GM21447 (cell line): Measurements from ENCODE around the gene THTPA.
A peak's percentile ranks its signal among the peaks of the same experiment; 100 is the strongest.

Source experiments
- ATAC-seq: cut with Tn5 transposase; IDR thresholded peaks from one replicate; pipeline ENCODE4 v1.9.1; 2021; ENCODE audit not compliant: unreplicated experiment

Gene THTPA, protein sequence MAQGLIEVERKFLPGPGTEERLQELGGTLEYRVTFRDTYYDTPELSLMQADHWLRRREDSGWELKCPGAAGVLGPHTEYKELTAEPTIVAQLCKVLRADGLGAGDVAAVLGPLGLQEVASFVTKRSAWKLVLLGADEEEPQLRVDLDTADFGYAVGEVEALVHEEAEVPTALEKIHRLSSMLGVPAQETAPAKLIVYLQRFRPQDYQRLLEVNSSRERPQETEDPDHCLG

DNA sequence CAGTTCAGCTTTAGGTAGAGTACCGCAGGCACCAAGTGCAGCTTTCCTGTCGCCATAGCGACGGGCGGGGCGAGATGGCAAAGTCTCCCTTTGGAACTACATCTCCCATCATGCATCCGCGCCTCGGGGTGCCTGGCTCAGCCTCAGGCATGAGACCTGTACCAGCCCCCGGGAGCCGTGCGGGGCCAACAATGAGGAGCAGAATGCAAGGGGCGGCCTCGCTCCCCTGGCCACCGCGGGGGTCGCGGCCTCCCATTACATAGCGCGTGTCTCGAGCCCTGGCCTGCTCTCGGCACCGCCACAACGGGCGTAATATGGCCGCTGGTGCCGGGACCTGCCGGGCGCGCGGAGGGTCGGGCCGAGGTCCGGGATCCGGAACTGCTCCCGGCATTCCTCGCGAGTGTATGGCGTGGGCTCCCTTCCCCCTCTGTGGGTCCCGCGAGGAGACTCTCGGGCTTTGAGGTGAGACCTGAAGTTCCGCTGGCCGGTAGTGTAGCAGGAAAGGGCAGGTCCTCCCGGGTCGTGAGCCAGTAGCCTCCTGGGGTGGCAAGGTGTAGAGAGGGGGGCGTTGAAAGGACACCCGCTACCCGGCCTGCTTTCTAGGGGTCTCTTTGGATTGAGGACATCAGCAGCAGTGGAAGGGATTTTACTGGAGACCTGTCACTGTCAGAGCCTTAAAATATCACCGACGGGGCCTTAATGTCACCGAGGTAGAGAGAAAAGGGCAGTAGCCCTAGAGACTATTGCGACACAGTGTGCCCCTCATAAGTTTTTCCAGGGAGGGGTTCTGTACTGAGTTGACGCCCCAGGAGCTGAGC, at the start of gene THTPA:
TSS of gene THTPA (plus strand) at position 390 of the 818 bp plus-strand sequence. CDS start 487 bp downstream, outside the sequence.
- ATAC-seq = peak; percentile 74

DNA sequence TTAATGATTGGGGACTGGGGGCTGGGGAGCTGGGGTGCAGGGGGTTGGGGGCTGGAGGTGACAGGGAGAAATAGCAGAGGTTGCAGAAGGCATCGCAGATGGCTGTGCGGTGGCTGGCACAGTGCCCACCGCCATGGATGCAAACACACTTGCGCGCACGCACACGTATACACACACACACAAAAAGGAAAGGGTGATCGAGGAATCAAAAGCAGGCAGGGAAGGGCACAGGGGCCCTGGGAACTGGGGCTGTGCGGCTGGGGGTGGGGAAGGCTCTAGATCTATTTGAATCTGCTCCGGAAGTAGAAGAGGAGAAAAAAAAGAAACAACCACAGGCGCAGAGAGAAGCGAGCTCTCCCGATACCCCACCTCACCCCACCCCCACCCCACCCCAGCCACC, 43.9 kb upstream of the THTPA start:
- ATAC-seq = no peak

DNA sequence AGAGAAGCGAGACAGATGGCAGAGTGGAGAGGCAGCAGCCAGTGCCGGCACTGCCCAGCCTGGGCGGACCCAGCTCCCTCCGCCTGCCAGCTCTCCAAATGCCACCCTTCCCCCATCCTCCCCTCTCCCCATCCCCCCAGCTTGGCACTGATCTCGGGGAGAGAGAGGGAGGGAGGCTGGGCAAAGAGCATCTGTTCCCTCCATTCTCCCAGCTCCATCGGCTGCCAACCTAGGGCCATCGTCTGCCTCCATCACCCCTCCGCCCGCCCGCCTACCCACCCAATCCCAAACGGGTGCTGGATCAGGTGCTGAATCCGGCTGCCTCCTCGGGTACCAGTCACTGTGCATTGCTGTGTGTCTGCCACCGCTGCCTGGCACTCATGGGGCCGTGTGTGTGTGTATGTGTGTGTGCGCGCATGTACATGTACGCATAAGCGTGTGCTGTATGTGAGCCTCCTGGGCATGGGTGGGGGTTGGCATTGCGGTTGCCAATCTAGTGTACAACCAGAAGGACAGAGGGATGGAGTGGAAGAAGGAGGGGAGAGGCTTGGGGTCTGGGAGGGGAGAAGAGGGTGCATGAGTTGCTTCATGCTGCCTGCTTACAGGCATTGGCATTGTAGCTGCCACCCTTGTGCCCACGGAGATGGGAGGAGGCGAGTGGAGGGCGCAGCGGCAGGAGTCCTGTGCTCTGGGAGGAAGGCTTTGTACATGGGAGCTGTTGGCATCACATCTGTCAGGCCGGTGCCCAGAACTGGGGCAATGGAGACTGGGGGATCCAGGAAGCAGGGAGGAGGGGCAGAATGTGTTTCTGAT, 42.9 kb upstream of the THTPA start:
- ATAC-seq = no peak

DNA sequence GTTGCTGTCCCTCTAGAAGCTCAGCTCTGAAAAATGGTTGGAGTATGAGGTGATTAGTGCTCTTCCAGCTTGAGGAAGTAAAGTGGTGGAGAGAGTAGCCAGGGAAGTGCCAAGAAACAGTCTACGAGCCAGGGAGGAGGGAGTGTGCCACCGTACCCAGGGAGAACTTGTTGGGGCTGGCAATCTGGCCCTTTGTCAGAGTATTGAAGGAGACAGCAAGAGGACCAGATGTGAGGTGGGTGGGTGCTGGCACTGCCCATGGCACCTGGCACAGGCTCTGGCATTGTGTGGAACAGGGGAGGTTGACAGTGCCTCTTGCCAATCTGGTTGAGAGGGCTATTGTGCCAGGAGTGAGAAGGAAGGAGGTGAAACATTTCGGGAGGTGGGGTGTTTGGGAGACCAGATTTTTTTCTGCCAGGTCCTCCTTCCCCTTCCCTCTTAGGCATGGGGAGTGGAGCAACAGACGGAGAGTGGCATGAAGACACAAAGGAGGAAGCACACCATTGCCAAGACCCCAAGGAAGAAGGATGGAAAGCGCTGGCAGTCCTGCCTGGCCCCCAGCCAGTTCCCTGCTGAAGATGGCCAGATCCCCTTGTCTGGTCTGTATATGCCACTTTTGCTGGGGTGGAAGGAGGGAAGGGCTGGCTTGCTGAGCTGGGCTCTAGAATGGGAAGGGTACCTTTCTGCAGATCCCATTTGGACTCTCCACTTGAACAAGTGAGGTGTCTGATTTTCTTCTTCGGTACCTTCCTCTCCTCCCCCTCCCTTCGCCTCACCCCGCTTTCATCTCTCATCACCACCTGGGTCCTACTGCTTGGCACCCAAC, 42.0 kb upstream of the THTPA start:
- ATAC-seq = no peak

DNA sequence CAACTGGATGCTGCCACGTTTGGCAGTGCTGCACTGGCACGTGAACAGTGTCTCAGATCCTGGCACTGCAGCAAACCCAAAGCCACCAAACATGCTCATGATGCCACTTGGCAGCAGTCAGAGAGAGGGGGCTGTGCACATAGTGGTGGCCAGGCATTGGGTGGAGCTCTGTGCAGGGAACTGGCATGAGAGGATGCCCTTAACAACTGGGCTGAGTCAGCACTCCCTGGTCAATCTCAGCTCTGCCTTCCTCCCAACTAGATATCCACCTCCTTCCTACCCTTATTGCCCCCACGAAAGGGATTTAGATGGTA, 41.5 kb upstream of the THTPA start:
- ATAC-seq = no peak

DNA sequence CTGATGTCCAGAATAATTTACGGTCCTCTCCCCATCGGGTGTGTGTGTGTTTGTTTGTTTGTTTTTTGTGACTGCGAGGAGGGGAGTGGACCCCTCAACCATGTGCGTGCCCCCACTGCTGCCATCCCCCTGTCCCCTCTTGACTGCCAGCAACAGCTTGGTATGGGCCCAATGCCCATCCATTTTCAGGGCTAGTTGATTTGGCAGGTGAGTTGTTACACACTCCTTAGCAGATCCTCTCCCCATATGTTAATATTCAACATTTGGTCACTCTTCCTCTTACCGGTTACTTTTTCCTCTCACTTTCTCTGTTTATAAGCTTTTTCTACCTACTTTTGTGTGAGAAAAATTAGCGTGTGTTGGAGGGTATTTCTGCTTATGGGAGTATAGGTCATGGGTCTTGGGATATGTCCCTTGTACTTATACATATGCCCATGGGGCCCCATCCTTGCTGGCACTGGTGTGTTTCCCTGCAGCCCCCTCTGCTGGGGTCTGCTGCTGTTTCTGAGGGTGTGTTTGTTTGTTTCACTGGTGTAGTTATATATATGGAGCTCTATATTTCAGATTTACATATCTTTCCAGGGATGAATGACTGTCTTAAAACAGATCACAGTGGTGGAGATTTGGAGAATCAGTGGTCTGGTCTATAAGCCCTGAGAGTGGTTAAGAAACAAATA, 38.3 kb upstream of the THTPA start:
- ATAC-seq = no peak

- ATAC-seq = no peak
Measured at GRCh38 chr14:23518709-23519108, 37.4 kb upstream of the THTPA start.

DNA sequence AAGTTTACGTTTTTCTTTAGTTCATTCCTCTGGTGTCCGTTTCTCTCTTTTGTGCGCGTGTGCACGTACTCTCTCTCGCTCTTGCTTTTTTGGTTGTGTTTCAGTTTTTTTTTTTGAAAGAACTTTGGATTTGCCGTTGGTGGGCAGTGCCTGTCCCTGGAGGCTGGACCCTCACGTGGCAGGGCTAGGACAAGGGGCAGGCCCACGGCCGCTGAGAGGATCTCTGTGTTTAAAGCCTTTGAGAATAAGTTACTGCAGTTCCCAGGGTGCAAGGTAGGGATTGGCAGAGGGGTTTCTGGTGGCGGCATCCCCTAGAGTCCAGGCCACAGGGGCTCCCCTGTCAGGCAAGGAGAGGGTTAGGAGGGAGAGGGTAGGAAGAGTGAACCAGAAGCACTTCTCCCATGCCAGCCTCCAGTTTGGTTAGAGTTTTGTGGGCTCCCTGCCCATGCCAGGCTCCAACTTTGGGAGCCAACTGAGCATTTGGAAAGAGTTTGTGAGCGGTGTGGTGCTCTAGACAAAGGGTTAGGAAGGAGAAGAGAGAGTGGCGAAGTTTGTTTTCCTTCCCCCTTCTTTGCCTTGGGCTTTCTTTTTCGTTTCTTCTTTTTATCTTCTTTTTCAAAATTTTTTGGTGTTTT, 35.1 kb upstream of the THTPA start:
- ATAC-seq = no peak

DNA sequence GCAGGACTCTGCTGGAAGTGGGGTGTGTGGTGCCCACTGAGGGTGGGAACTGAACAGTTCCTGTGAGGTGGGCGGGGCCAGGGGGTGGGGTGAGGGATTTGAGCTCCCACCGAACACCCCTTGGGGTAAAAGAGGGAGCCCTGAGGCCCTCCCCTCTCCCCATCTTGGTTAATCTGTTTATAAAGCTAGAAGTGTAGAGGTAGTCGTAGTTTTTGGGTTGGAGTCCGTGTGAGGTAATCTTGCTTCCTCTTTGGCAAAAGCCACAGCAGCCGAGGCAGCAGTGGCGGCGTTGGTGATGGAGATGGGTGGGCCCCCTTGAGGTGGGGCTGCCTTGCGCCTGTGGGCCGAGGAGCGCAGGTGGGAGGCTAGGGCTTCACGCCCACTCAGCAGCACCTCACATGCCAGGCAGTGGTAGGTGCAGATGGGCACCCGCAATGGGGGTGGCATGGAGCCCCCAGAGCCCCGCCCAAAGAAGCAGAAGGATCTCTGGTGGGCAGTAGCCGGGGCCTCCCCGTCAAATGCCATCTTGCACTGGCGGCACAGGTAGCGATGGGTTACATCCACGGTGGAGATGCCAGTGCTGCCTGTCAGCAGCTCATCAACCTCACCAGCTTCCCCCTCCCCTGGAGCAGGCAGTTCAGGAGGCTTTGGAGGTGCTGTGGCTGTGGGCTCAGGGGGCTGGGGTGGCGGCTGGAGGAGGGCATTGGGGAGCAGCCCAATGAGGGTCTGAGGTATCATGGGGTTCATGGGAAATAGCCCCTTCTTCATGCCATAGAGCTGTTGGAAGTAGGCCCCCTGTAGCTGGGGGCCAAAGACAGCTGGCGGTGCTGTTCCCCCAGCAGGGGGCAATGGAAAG, 34.1 kb upstream of the THTPA start:
- no peak for ATAC-seq

GRCh38 chr14:23522643-23523198, 33.4 kb upstream of the THTPA start:
- ATAC-seq = no peak

- ATAC-seq = no peak
Measured at GRCh38 chr14:23523229-23524016, 32.6 kb upstream of the THTPA start.

DNA sequence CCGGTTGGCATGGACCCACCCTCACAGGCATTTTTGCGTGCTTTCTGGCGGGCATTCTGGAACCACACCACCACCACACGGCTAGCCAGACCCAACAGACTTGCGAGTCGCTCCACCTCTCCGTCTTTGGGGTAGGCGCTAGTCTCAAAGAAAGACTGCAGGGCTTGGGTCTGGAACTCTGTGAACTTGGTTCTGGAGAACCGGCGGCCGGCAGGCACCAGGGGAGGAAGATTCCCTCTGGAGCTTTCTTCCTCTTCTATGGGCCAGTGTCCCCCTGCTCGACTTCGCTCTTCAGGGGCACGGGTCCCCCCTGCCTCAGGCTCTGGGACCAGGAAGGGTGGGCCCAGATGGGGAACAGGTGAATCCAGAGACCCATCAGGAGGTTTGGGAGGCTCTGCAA, 31.1 kb upstream of the THTPA start:
- no peak for ATAC-seq

DNA sequence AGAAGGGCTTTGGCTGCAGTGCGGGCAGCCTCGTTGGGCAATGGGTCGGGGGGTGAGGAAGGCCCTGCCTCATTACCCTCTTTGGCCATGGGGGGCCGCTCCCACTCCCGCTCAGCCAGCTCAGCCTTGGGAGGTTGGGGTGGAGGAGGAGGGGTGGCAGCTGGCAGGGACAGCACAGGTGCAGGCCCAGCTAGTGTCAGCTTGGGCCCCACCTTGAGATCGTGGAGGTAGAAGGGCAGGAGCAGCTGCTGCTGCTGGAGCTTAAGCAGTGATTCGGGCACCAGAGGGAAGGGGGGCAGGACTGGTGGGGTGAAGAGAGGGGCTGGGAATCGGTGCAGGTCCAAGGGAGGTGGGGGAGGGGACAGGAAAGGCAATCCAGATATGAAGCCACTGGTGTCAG, 30.5 kb upstream of the THTPA start:
- ATAC-seq = no peak

- no peak for ATAC-seq
Measured at GRCh38 chr14:23528555-23528954, 27.5 kb upstream of the THTPA start.

- ATAC-seq = no peak
Measured at GRCh38 chr14:23529016-23529415, 27.1 kb upstream of the THTPA start.

GRCh38 chr14:23530375-23531055, 25.6 kb upstream of the THTPA start:
- ATAC-seq = no peak

DNA sequence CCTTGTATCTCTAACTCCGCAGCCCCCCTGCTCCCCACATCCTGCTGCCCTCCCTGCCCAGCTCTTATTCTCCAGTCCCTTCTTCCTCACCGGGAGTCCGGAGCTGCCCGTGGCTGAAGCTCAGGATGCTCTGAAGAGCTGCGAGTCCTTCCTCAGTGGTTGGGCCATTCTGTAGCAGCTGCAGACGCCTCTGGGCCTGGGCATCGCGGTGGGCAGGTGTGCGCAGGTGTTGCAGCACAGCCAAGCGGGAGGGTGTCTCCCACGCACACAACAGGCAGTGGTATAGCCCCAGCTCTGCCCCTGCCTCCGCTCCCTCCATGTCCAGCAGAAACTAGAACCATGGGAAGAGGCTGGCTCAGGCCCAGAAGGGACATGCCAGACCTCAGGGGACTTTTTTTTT, 24.7 kb upstream of the THTPA start:
- ATAC-seq = no peak
